ENCODE results near the gene ATAD3B.
"Not testable (repeated sequence)": the region's sequence is repeated elsewhere in the genome, so short reads cannot be mapped to it uniquely, and the experiment has no call there.

GRCh38 chr1:1450616-1451015 lies 20.9 kb upstream of the ATAD3B start:
- TF ChIP-seq POLR2AphosphoS5 (IDR thresholded peaks at IDR 0.05; ENCODE audit: borderline replicate concordance, low read depth, low read length); EZH2 (IDR thresholded peaks at IDR 0.05); FOXP2 (optimal IDR thresholded peaks at IDR 0.05; ENCODE audit: control extremely low read depth, extremely low read length, insufficient read depth): not testable (repeated sequence)
